Ovary (tissue), 3 donors: ENCODE measurements around the gene HSPB1.

Source experiments
- POLR2A ChIP-seq: fragments of 450-650 bp; IDR thresholded peaks from one replicate; pipeline ENCODE4 v1.6.1; 2017; ENCODE audit warnings: antibody characterized with exemption, mild to moderate bottlenecking, moderate library complexity
- TF ChIP-seq, protein P1 (sequence below), 3 donors: fragments of 450-650 bp in 2 of 3; fragments of 200-600 bp in 1 of 3; IDR thresholded peaks; one replicate each; pipeline versions ENCODE4 v1.5.1 to v1.8.0; 2016 to 2022; ENCODE audit warnings: antibody characterized with exemption in 3 of 3, mild to moderate bottlenecking in 1 of 3
- donor health status: DM: no; HTN: no; CAD: no.

GRCh38 chr7:76273503-76273902 lies 29.0 kb upstream of the HSPB1 start:
- TF ChIP-seq, protein P1, sequence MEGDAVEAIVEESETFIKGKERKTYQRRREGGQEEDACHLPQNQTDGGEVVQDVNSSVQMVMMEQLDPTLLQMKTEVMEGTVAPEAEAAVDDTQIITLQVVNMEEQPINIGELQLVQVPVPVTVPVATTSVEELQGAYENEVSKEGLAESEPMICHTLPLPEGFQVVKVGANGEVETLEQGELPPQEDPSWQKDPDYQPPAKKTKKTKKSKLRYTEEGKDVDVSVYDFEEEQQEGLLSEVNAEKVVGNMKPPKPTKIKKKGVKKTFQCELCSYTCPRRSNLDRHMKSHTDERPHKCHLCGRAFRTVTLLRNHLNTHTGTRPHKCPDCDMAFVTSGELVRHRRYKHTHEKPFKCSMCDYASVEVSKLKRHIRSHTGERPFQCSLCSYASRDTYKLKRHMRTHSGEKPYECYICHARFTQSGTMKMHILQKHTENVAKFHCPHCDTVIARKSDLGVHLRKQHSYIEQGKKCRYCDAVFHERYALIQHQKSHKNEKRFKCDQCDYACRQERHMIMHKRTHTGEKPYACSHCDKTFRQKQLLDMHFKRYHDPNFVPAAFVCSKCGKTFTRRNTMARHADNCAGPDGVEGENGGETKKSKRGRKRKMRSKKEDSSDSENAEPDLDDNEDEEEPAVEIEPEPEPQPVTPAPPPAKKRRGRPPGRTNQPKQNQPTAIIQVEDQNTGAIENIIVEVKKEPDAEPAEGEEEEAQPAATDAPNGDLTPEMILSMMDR (IDR thresholded peaks at IDR 0.05) = no peak
- no peak for TF ChIP-seq POLR2A
